ENCODE data around the gene RAMP2.

The RAMP2 gene

GRCh38 chr17:42796066-42796758, 35.2 kb downstream of the RAMP2 start:
- no peak for DNase-seq (ENCODE audit: low read depth)
- no peak overlapping the region for H3K4me3 ChIP-seq (ENCODE audit: low read depth, low read length)
- no peak for TF ChIP-seq CTCF (IDR thresholded peaks at IDR 0.05; ENCODE audit: control insufficient read depth, extremely low read depth, insufficient read depth)

DNA sequence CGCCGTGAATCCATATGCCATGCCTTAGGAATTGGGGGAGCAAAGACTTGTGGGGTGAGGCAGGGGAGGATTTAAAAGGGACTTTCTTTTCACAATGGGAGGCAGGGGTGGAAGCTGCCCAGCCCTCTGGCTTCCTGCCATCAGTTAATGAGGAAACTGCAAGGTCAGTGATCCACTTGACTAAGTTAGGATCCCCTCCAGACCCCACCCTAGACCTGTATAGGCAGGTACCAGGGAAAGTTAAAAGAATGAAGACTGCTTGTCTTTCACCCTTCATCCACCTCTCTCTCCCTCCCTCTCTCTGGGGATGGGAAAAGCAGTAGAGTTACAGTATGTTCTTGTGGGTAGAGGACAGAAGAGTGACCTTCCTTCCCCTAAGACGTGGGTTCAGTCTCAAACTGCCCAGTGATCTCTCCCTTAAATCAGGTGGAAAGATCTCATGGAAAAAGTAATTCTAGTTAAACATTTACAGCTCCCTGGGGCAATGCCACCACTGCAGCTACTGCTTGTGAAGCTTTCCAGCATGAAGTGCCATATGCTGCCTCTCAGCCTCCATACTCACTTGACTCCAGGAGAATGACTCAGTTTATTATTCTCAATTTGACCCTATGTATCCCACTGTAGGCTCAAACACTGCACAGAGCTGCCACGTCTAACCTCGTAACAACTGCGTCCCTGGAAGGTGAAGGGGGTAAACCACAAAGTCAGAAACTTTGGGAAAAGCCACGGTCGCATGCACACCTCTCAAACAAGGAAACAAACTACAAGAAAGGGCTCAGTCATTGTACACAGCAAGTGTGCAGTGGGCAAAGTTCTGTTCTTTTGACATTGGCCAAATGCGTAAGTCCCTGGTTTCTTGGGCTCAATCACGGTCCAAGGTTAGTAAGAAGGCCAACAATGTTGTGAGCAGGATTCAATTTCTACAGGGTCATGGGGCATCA, 36.3 kb downstream of the RAMP2 start:
- DNase-seq (ENCODE audit: low read depth) = no peak
- no peak for TF ChIP-seq CTCF (IDR thresholded peaks at IDR 0.05; ENCODE audit: control insufficient read depth, extremely low read depth, insufficient read depth)
- H3K4me3 ChIP-seq (ENCODE audit: low read depth, low read length) = peak overlapping the region; percentile 99

DNA sequence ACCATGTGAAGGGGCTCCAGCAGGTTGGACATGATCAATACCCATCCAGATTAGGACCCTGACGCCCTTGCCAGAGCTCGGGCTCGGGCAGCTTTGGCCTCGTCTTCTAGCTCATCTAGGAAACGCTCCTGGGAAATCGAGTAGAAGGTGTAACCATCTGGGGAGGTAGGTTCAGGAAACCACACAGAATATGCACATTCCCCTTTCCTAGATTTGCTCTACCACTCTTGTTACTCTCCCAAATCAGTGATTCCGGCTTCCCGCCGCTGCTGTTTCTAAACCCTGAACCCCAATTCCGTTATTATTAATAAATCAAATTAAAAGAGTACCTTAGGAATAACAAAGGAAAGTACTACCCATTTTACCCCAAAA, 37.0 kb downstream of the RAMP2 start:
- no peak for DNase-seq (ENCODE audit: low read depth)
- H3K4me3 ChIP-seq (ENCODE audit: low read depth, low read length) = peak overlapping the region; percentile 99
- TF ChIP-seq CTCF (IDR thresholded peaks at IDR 0.05; ENCODE audit: control insufficient read depth, extremely low read depth, insufficient read depth) = no peak

DNA sequence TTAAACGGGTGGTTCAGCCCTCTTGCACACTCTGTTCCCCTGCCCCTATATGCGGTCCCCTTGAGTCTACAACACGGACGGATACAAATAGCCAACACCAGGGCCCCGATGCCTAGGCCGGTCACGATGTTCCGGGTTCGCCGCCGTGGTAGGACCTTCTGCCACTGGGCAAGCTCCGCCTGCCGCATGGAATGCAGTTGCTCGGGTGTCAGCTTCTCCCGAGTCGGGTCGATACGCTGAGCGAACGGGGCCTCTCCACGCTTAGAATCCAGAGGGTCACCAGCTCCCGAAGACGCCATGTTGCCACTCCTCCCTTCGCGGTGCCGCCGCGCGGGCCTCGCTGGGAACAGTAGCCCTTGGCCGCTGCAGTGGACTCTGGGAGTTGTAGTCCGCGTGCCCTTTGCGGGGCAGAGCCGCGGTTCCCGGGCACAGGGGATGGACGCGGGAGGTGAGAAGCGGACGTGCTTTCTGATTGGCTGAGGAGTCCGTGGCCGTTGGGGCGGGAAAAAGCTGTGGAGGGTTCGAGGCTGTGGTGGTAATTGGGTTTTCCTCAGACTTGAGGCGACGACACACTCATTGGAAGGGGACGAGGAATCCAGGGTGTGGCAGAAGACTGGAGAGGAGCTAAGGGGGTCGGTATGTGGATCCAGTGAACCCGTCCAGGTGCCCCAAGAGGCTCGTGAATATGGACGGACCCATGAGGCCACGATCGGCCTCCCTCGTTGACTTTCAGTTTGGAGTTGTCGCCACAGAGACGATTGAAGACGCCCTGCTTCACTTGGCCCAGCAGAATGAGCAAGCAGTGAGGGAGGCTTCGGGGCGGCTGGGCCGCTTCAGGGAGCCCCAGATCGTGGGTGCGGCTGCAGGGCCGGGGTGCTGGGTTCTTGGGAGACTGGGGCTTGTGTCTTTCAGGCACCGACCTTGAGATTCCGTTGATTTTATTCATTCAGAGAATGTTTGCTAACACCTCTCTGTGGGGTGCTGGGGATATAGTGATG, 37.7 kb downstream of the RAMP2 start, which contains the start of the genes CNTD1 and COA3:
Gene CNTD1, plus strand, starts transcription at position 479 of the 998 bp plus-strand sequence. Its CDS starts 207 bp downstream, at position 686.
Gene COA3, minus strand, starts transcription at position 322 of the 998 bp plus-strand sequence. Its CDS starts 23 bp downstream, at position 299.
- H3K4me3 ChIP-seq (ENCODE audit: low read depth, low read length) = peak within 1 kb of the TSS; percentile 99

GRCh38 chr17:42803074-42803883, 42.3 kb downstream of the RAMP2 start:
- peak; percentile 38 for DNase-seq (ENCODE audit: low read depth)
- no peak for TF ChIP-seq CTCF (IDR thresholded peaks at IDR 0.05; ENCODE audit: control insufficient read depth, extremely low read depth, insufficient read depth)
- no peak overlapping the region for H3K4me3 ChIP-seq (ENCODE audit: low read depth, low read length)

More for the DNA sequence above, 37.7 kb downstream of the RAMP2 start, which contains the start of the genes CNTD1 and COA3:
- TF ChIP-seq CTCF (IDR thresholded peaks at IDR 0.05; ENCODE audit: control insufficient read depth, extremely low read depth, insufficient read depth) = no peak
- peak; percentile 56 for DNase-seq (ENCODE audit: low read depth)

Data from LNCaP clone FGC (cell line).